OCI-LY7 (cell line): Measurements from ENCODE around the gene MUC15. TPM values are rescaled to one million over a fixed set of nuclear protein-coding genes. Genes with fewer than 3 reads are reported as not detected.

Experiments used
- BruUV-seq: library from RNA; stranded (reverse); fragments of 400-500 nt; replicated peaks from 2 replicates; lab custom pipeline; 2021; lab: Mats Ljungman, UMichigan
- CTCF ChIA-PET: fragments of 300-600 bp; sonication (Branson Sonifier 250); formaldehyde crosslinking; loops from one replicate; lab custom pipeline; 2022; ENCODE audit warnings: antibody characterized with exemption; ENCODE audit not compliant: unreplicated experiment; lab: Charles Lee
- POLR2A ChIA-PET: fragments of 300-600 bp; sonication (Branson Sonifier 250); formaldehyde crosslinking; loops from one replicate; lab custom pipeline; 2022; ENCODE audit warnings: antibody characterized with exemption; lab: Charles Lee
- DNase-seq: peaks from one replicate; pipeline ENCODE4 v3.0.0-alpha.2; 2015; ENCODE audit warnings: low spot score
- H2AFZ ChIP-seq: fragments of 200-600 bp; sonication (generic), shearing (Covaris generic); 2 replicates; pipeline ENCODE4 v1.6.1; 2014; ENCODE audit warnings: mild to moderate bottlenecking, antibody characterized with exemption, low read length, moderate library complexity
- H3K27ac ChIP-seq: fragments of 200-600 bp; sonication (generic); 2 replicates; pipeline ENCODE4 v1.5.1; 2014; ENCODE audit warnings: mixed run types, low read depth, mild to moderate bottlenecking, moderate library complexity, low read length, inconsistent platforms; ENCODE audit not compliant: poor library complexity, severe bottlenecking
- H3K36me3 ChIP-seq: fragments of 200-600 bp; sonication (generic); 2 replicates; pipeline ENCODE4 v1.6.1; 2014; ENCODE audit warnings: mild to moderate bottlenecking, antibody characterized with exemption, low read length, moderate library complexity, mixed read lengths; ENCODE audit not compliant: insufficient read depth
- H3K4me1 ChIP-seq: fragments of 200-600 bp; sonication (generic); 2 replicates; pipeline ENCODE4 v1.5.1; 2014; ENCODE audit warnings: mild to moderate bottlenecking, low read length; ENCODE audit not compliant: insufficient read depth, poor library complexity, severe bottlenecking
- H3K4me2 ChIP-seq: fragments of 200-600 bp; sonication (generic); 2 replicates; pipeline ENCODE4 v1.6.1; 2014; ENCODE audit warnings: mild to moderate bottlenecking, low read length
- H3K4me3 ChIP-seq: fragments of 200-600 bp; sonication (generic); 2 replicates; pipeline ENCODE4 v1.5.1; 2014; ENCODE audit warnings: mild to moderate bottlenecking, low read depth, low read length; ENCODE audit not compliant: poor library complexity, severe bottlenecking
- H3K79me2 ChIP-seq: fragments of 200-600 bp; sonication (generic); 2 replicates; pipeline ENCODE4 v1.6.1; 2016; ENCODE audit warnings: low read depth, mild to moderate bottlenecking, low read length, moderate library complexity, mixed read lengths; ENCODE audit not compliant: insufficient read depth
- H3K9me2 ChIP-seq: fragments of 200-600 bp; sonication (generic); 2 replicates; pipeline ENCODE4 v1.6.1; 2016; ENCODE audit warnings: mild to moderate bottlenecking, low read length, mixed read lengths; ENCODE audit not compliant: insufficient read depth
- H3K9me3 ChIP-seq: fragments of 200-600 bp; sonication (generic); 2 replicates; pipeline ENCODE4 v1.6.1; 2014; ENCODE audit warnings: mild to moderate bottlenecking, mixed run types, low read length, mixed read lengths
- H4K20me1 ChIP-seq: fragments of 200-600 bp; sonication (generic); 2 replicates; pipeline ENCODE4 v1.6.1; 2014; ENCODE audit warnings: mild to moderate bottlenecking, antibody characterized with exemption, low read length, moderate library complexity, mixed read lengths; ENCODE audit not compliant: insufficient read depth
- CTCF ChIP-seq: fragments of 200-600 bp; sonication (generic); conservative IDR thresholded peaks from 2 replicates; pipeline ENCODE4 v1.5.1; 2014; ENCODE audit warnings: mild to moderate bottlenecking, antibody characterized with exemption, low read length, moderate library complexity, mixed read lengths
- EZH2phosphoT487 ChIP-seq: fragments of 200-600 bp; sonication (generic); IDR thresholded peaks from 2 replicates; pipeline ENCODE4 v1.6.1; 2018; ENCODE audit warnings: low read depth, borderline replicate concordance, mild to moderate bottlenecking, mixed run types, antibody characterized with exemption, low read length, moderate library complexity, mixed read lengths
- intact Hi-C: fragments of 100-400 bp; cut with micrococcal nuclease; formaldehyde crosslinking; loops from one replicate; pipeline ENCODE4 v1.10.0; 2022; ENCODE audit not compliant: unreplicated experiment
- total RNA-seq, 2 experiments: library from RNA; depleted of rRNA in 1 of 2; stranded (reverse); fragments of >200 nt in 1 of 2; shearing (Covaris generic) in 1 of 2; gene quantifications; 2 replicates each; pipeline ENCODE4 v1.2.3, GENCODE V29; 2014 to 2022

Gene MUC15
- total RNA-seq, 2 experiments from 2014 or later = not detected

GRCh38 chr11:26539517-26539916, 32.5 kb downstream of the MUC15 start:
- no peaks in the 10 kb centered on the region for H3K79me2 ChIP-seq
- H3K27ac ChIP-seq = no peak overlapping the region
- H3K4me2 ChIP-seq = no peak overlapping the region
- H3K9me3 ChIP-seq = no peaks in the 10 kb centered on the region
- TF ChIP-seq EZH2phosphoT487 = no peak
- no peak for TF ChIP-seq CTCF
- H3K4me1 ChIP-seq = no peaks in the 10 kb centered on the region
- H3K9me2 ChIP-seq = no peaks in the 10 kb centered on the region
- BruUV-seq = no TSS peak
- ChIA-PET CTCF (no interaction called here), POLR2A (no interaction called here)
- no peak overlapping the region for H2AFZ ChIP-seq
- intact Hi-C loops = loop anchor here (10.0 kb wide), 1 partner anchor 65 kb away; no protein-coding TSS in a partner anchor
- no peaks in the 10 kb centered on the region for H4K20me1 ChIP-seq
- no peak overlapping the region for H3K4me3 ChIP-seq
- DNase-seq = no peak
- H3K36me3 ChIP-seq = no peaks in the 10 kb centered on the region

GRCh38 chr11:26537341-26537740, 34.7 kb downstream of the MUC15 start:
- H3K4me3 ChIP-seq = no peak overlapping the region
- intact Hi-C loops = loop anchor here (10.0 kb wide), 1 partner anchor 63 kb away; no protein-coding TSS in a partner anchor
- DNase-seq = no peak
- H3K36me3 ChIP-seq = no peaks in the 10 kb centered on the region
- no peaks in the 10 kb centered on the region for H3K79me2 ChIP-seq
- TF ChIP-seq CTCF (no peak), EZH2phosphoT487 (no peak)
- no peak overlapping the region for H3K4me2 ChIP-seq
- POLR2A ChIA-PET = no interaction called here
- CTCF ChIA-PET = no interaction called here
- no peaks in the 10 kb centered on the region for H3K4me1 ChIP-seq
- no TSS peak for BruUV-seq
- H3K9me3 ChIP-seq = no peaks in the 10 kb centered on the region
- H4K20me1 ChIP-seq = no peaks in the 10 kb centered on the region
- no peak overlapping the region for H2AFZ ChIP-seq
- H3K27ac ChIP-seq = no peak overlapping the region
- H3K9me2 ChIP-seq = no peaks in the 10 kb centered on the region

- Histone ChIP-seq H2AFZ (no peak overlapping the region), H4K20me1 (no peaks in the 10 kb centered on the region), H3K4me3 (no peak overlapping the region), H3K9me2 (no peaks in the 10 kb centered on the region), H3K9me3 (no peaks in the 10 kb centered on the region), H3K4me2 (no peak overlapping the region), H3K4me1 (no peaks in the 10 kb centered on the region), H3K79me2 (no peaks in the 10 kb centered on the region), H3K27ac (no peak overlapping the region), H3K36me3 (no peaks in the 10 kb centered on the region)
- TF ChIP-seq EZH2phosphoT487 = no peak
- TF ChIP-seq CTCF = no peak
- no TSS peak for BruUV-seq
- CTCF ChIA-PET = no interaction called here
- POLR2A ChIA-PET = interaction anchor here (0.6 kb wide), 1 partner anchor 59 kb away, joined by 7 read pairs; no protein-coding TSS in a partner anchor
- intact Hi-C loops = no loop called here
- DNase-seq = no peak
Observed at GRCh38 chr11:26527685-26528084, 44.4 kb downstream of the MUC15 start.
